ENCODE results near the gene VASN.
"Not testable (repeated sequence)": the region's sequence is repeated elsewhere in the genome, so short reads cannot be mapped to it uniquely, and the experiment has no call there.

VASN gene

GRCh38 chr16:4371357-4372000 is at the start of gene VASN:
VASN (plus strand) TSS chr16:4371848; CDS start chr16:4380878, 9,030 bp downstream.
- peak; percentile 50 to 98 (median 82) for DNase-seq
- intact Hi-C loops (cut with DNase I), result no loop called here

GRCh38 chr16:4322121-4323052 is 49.3 kb upstream of the VASN start:
- DNase-seq, result peak in 1 of 10 donors; percentile 85
- intact Hi-C loops (cut with DNase I), result loop anchor here (10.0 kb wide), 1 partner anchor 338 kb away; no protein-coding TSS in a partner anchor

GRCh38 chr16:4323071-4323844 is 48.4 kb upstream of the VASN start:
- intact Hi-C loops (cut with DNase I), result loop anchor here (10.0 kb wide), 1 partner anchor 338 kb away; no protein-coding TSS in a partner anchor
- peak in 4 of 10 donors; percentile 41 to 93 (median 52) for DNase-seq

GRCh38 chr16:4323845-4324488 is 47.7 kb upstream of the VASN start:
- intact Hi-C loops (cut with DNase I), result loop anchor here (10.0 kb wide), 1 partner anchor 339 kb away; no protein-coding TSS in a partner anchor
- no peak for DNase-seq

- peak in 1 of 10 donors; percentile 59 for DNase-seq
These were observed 47.0 kb upstream of the VASN start for GRCh38 chr16:4324492-4325252.

GRCh38 chr16:4325253-4325758 is 46.3 kb upstream of the VASN start:
- intact Hi-C loops (cut with DNase I), result loop anchor here (5.0 to 10.0 kb wide), 2 partner anchors 53 to 341 kb away; partner anchors contain the start of gene TFAP4
- peak in 1 of 10 donors; percentile 33 for DNase-seq

More at GRCh38 chr16:4324492-4325252, 47.0 kb upstream of the VASN start:
- intact Hi-C loops (cut with DNase I), result loop anchor here (5.0 to 10.0 kb wide), 2 partner anchors 52 to 340 kb away; partner anchors contain the start of gene TFAP4

- intact Hi-C loops (cut with DNase I), result loop anchor here (5.0 to 10.0 kb wide), 2 partner anchors 55 to 343 kb away; partner anchors contain the start of gene TFAP4
- DNase-seq, result peak in 1 of 10 donors; percentile 84
These were observed 44.1 kb upstream of the VASN start for GRCh38 chr16:4327386-4328045.

GRCh38 chr16:4328046-4328781 is 43.4 kb upstream of the VASN start:
- intact Hi-C loops (cut with DNase I), result loop anchor here (5.0 to 10.0 kb wide), 2 partner anchors 56 to 343 kb away; partner anchors contain the start of gene TFAP4
- DNase-seq, result peak; percentile 65 to 96 (median 78)

- peak in 1 of 10 donors; percentile 81 for DNase-seq
- intact Hi-C loops (cut with DNase I), result loop anchor here (5.0 to 10.0 kb wide), 2 partner anchors 57 to 344 kb away; partner anchors contain the start of gene TFAP4
These were observed 42.6 kb upstream of the VASN start for GRCh38 chr16:4328782-4329775.

- intact Hi-C loops (cut with DNase I), result loop anchor here (1.0 to 5.0 kb wide), 2 partner anchors 42 to 128 kb away; no protein-coding TSS in a partner anchor
- peak; percentile 59 to 97 (median 84) for DNase-seq
These were observed 41.3 kb upstream of the VASN start for GRCh38 chr16:4330277-4330874.

- intact Hi-C loops (cut with DNase I), result loop anchor here (5.0 kb wide), 1 partner anchor 130 kb away; no protein-coding TSS in a partner anchor
These were observed 39.6 kb upstream of the VASN start for GRCh38 chr16:4332083-4332482.

GRCh38 chr16:4332623-4333307 is 38.9 kb upstream of the VASN start:
- no peak for DNase-seq
- intact Hi-C loops (cut with DNase I), result loop anchor here (5.0 kb wide), 1 partner anchor 130 kb away; no protein-coding TSS in a partner anchor

More at GRCh38 chr16:4332083-4332482, 39.6 kb upstream of the VASN start:
- DNase-seq, result peak in 1 of 10 donors; percentile 67

- DNase-seq, result no peak
- intact Hi-C loops (cut with DNase I), result loop anchor here (5.0 kb wide), 1 partner anchor 131 kb away; no protein-coding TSS in a partner anchor
These were observed 38.4 kb upstream of the VASN start for GRCh38 chr16:4333308-4333638.

GRCh38 chr16:4333714-4334113 is 37.9 kb upstream of the VASN start:
- not testable (repeated sequence) for DNase-seq
- intact Hi-C loops (cut with DNase I), result loop anchor here (5.0 kb wide), 1 partner anchor 131 kb away; no protein-coding TSS in a partner anchor
